IPS-15b (cell line): ENCODE results near the gene NIT2.

Experiments
- H3K27me3 ChIP-seq: one replicate; pipeline ENCODE4 v1.6.1; 2013; ENCODE audit warnings: low read length; ENCODE audit not compliant: control insufficient read depth, insufficient read depth
- H3K36me3 ChIP-seq: one replicate; pipeline ENCODE4 v1.6.1; 2013; ENCODE audit warnings: low read length; ENCODE audit not compliant: control insufficient read depth, insufficient read depth
- H3K4me1 ChIP-seq: one replicate; pipeline ENCODE4 v1.6.1; 2013; ENCODE audit warnings: mild to moderate bottlenecking, low read length; ENCODE audit not compliant: control insufficient read depth, insufficient read depth
- H3K4me3 ChIP-seq: one replicate; pipeline ENCODE4 v1.5.1; 2013; ENCODE audit warnings: low read depth, low read length
- H3K9ac ChIP-seq: one replicate; pipeline ENCODE4 v1.6.1; 2013; ENCODE audit warnings: low read depth, mild to moderate bottlenecking, low read length
- H3K9me3 ChIP-seq: one replicate; pipeline ENCODE4 v1.6.1; 2013; ENCODE audit warnings: mild to moderate bottlenecking, low read length; ENCODE audit not compliant: control insufficient read depth, insufficient read depth

Gene NIT2

DNA sequence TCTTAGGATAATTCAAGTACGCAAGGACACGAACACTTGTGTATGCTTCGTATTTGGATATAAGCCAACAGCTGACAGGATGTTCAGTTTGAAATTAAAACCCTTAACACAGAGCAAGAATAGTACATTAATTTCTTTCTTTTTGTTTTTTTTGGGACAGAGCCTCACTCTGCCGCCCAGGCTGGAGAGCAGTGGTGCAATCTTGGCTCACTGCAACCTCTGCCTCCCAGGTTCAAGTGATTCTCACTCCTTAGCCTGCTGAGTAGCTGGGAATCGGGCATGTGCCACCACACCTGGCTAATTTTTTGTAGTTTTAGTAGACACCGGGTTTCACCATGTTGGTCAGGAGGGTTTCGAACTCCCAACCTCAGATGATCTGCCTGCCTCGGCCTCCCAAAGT lies 33.9 kb downstream of the NIT2 start:
- no peaks in the 10 kb centered on the region for H3K9me3 ChIP-seq
- no peaks in the 10 kb centered on the region for H3K27me3 ChIP-seq
- H3K4me3 ChIP-seq: no peak overlapping the region
- peaks cover 11% of the 10 kb centered on the region for H3K36me3 ChIP-seq
- no peak overlapping the region for H3K9ac ChIP-seq
- no peaks in the 10 kb centered on the region for H3K4me1 ChIP-seq

GRCh38 chr3:100370756-100371155 lies 36.2 kb downstream of the NIT2 start:
- Histone ChIP-seq H3K4me1 (no peaks in the 10 kb centered on the region), H3K36me3 (peaks cover 9% of the 10 kb centered on the region), H3K9ac (no peak overlapping the region), H3K4me3 (no peak overlapping the region), H3K27me3 (no peaks in the 10 kb centered on the region), H3K9me3 (no peaks in the 10 kb centered on the region)

DNA sequence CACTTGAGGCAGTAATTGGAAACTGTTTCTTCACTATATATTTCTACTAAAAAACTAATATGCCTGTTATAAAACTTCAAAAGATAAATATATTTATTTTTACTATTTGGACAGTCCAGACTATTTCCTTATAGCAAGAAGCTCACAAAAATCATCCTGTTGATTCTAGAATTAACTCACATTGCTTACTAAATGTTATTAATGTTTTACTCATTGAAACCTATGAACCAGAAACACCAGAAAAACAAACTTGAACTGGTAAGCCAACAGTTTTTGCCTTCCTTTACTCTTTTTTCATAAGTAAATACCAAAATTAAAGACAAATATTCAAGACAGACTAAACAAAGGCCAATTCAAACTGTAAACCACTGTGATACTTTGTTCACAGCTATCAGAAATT lies 40.0 kb downstream of the NIT2 start:
- Histone ChIP-seq H3K36me3 (peaks cover 7% of the 10 kb centered on the region), H3K9ac (no peak overlapping the region), H3K4me3 (no peak overlapping the region)

GRCh38 chr3:100376301-100376700 lies 41.7 kb downstream of the NIT2 start:
- H3K27me3 ChIP-seq: no peaks in the 10 kb centered on the region
- H3K4me3 ChIP-seq: no peak overlapping the region
- H3K36me3 ChIP-seq: peaks cover 6% of the 10 kb centered on the region
- H3K9ac ChIP-seq: no peak overlapping the region
- no peaks in the 10 kb centered on the region for H3K9me3 ChIP-seq
- H3K4me1 ChIP-seq: no peaks in the 10 kb centered on the region

More for the DNA sequence above, 40.0 kb downstream of the NIT2 start:
- Histone ChIP-seq H3K4me1 (no peaks in the 10 kb centered on the region), H3K9me3 (no peaks in the 10 kb centered on the region), H3K27me3 (no peaks in the 10 kb centered on the region)

DNA sequence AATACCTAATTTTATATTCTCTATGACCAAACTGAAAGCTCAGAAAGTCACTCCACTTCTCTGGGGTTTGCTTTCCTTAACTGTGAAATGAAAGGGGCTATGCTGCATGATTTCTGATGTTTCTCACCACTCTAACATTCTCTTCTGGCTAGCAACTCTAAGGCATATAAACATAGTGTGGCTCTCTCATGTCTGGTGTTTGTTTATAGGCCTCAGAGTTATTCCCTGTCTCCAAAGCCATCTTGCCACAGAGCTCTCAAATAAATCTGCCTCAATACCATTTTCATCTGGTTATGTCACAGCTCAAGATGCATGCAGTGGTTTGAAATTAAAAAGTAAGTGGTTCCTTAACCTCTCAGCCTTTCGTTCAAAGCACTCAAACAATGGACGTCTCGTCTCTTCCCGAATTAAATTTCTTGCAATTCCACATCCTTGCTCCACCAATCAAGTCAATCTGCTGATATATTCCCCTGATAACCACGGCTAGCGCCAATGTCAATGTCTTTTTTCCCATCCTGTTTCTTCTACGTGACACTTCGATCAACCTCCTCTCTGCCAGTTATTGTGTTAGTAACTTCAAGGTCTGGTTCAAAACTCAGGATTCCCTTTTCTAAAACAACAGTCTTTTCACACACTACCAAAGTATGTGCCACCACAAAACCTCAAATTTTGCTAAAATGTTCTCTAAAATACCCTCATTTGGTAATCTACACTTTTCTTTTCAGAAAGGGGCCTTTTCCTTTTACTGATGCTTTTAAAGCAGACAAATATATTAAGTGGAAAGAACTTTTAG lies 50.4 kb downstream of the NIT2 start:
- H3K9ac ChIP-seq: no peak overlapping the region
- H3K9me3 ChIP-seq: peaks cover 2% of the 10 kb centered on the region
- no peak overlapping the region for H3K4me3 ChIP-seq
- no peaks in the 10 kb centered on the region for H3K27me3 ChIP-seq
- H3K36me3 ChIP-seq: peaks cover 14% of the 10 kb centered on the region
- H3K4me1 ChIP-seq: no peaks in the 10 kb centered on the region

- Histone ChIP-seq H3K36me3 (peaks cover 14% of the 10 kb centered on the region), H3K27me3 (no peaks in the 10 kb centered on the region), H3K4me1 (no peaks in the 10 kb centered on the region), H3K9me3 (peaks cover 2% of the 10 kb centered on the region), H3K4me3 (no peak overlapping the region), H3K9ac (no peak overlapping the region)
These were observed 52.0 kb downstream of the NIT2 start for GRCh38 chr3:100386437-100387074.

GRCh38 chr3:100389025-100389424 lies 54.5 kb downstream of the NIT2 start:
- Histone ChIP-seq H3K36me3 (peaks cover 7% of the 10 kb centered on the region), H3K4me3 (no peak overlapping the region), H3K9ac (no peak overlapping the region), H3K4me1 (no peaks in the 10 kb centered on the region), H3K27me3 (no peaks in the 10 kb centered on the region), H3K9me3 (peaks cover 2% of the 10 kb centered on the region)

- Histone ChIP-seq H3K9ac (no peak overlapping the region), H3K4me3 (no peak overlapping the region), H3K4me1 (no peaks in the 10 kb centered on the region), H3K36me3 (no peaks in the 10 kb centered on the region), H3K9me3 (no peaks in the 10 kb centered on the region), H3K27me3 (no peaks in the 10 kb centered on the region)
These were observed 61.3 kb downstream of the NIT2 start for GRCh38 chr3:100395679-100396431.

DNA sequence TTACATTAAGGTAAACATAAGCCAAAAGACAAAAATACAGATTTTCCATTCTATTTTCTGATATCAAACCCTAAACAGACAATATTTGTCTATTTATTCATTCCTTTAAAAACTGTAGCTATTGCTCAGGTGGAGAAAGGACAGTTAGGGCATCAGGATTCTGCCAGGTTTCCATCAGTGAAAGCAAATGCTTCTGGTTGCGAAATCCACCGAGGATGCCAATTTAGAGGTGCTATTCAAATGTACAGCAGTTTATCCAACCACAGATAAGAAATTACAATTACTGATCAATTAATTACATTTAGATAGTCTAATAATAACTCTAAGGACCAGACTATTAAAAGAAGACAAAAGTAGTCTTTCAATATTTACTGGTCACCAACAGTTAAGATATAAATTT lies 62.4 kb downstream of the NIT2 start:
- no peaks in the 10 kb centered on the region for H3K9me3 ChIP-seq
- H3K27me3 ChIP-seq: no peaks in the 10 kb centered on the region
- H3K4me3 ChIP-seq: no peak overlapping the region
- no peaks in the 10 kb centered on the region for H3K36me3 ChIP-seq
- H3K4me1 ChIP-seq: no peaks in the 10 kb centered on the region
- no peak overlapping the region for H3K9ac ChIP-seq

DNA sequence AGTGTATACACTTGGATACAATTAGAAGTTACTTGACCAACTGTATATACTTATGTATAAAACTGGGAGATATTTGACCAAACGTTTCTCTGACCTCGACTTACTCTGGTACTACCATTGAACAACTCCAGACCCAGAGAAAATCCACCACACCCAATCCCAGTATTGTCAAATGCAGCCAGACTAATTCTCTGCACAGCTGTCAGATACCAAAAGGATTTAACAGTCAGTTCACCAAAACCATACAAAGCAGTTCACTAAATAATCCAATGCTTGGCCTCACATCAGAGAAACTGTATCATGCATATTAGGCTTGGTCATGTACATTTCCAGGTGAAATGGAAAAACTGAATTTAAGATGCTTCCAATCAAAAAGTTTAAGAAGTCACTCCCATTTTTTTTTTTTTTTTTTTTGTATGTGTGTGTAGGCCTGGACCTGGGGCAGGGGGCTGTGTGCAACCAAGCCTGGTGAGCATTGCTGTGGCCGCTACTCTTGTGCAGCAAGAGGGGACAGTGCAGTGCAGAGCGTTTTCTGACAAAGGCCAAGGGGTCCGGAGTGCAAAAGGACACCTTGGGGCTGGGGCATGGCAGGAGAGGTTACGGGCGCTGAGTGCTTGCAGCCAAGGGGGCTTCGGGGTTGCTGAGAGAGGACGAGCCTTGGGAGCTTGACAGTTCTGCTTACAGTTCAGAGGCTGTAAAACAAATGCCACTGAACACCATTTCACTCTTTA lies 64.9 kb downstream of the NIT2 start:
- H3K36me3 ChIP-seq: no peaks in the 10 kb centered on the region
- H3K4me3 ChIP-seq: peak overlapping the region; percentile 84
- no peaks in the 10 kb centered on the region for H3K4me1 ChIP-seq
- no peak overlapping the region for H3K9ac ChIP-seq
- H3K27me3 ChIP-seq: no peaks in the 10 kb centered on the region
- no peaks in the 10 kb centered on the region for H3K9me3 ChIP-seq

DNA sequence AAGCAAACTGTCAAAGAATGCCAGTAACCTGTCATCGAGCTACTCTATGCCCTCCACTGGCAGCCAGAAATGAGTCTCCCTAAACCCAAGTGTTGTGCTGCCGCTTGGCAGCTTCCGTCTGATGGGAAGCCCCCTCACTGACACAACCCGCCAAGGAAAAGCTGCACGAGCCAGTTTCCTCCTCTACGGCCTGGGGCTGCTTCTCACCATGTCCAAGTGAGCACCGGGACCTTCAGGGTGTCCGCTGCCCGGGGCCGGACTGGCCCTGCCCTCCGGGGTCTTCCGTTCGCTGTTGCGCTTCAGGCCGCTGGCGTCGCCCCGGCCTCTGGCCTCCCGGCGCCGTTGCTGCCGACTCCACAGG lies 65.8 kb downstream of the NIT2 start:
- H3K9me3 ChIP-seq: no peaks in the 10 kb centered on the region
- peak overlapping the region; percentile 84 for H3K4me3 ChIP-seq
- H3K4me1 ChIP-seq: no peaks in the 10 kb centered on the region
- no peaks in the 10 kb centered on the region for H3K27me3 ChIP-seq
- H3K9ac ChIP-seq: peak overlapping the region; percentile 82
- H3K36me3 ChIP-seq: no peaks in the 10 kb centered on the region
